IMR-90 (cell line): ENCODE results near the gene PRKCE. TPM values are rescaled to one million over a fixed set of nuclear protein-coding genes. Genes with fewer than 3 reads are reported as not detected.

Experiments used
- ATAC-seq: fragments of 200-7000 bp; cut with Tn5 transposase; 2 replicates; pipeline ENCODE4 v1.9.1; 2020; ENCODE audit warnings: low read depth, mild to moderate bottlenecking, moderate library complexity
- BruUV-seq: library from RNA; stranded (reverse); fragments of 400-500 nt; replicated peaks from 2 replicates; lab custom pipeline; 2021; lab: Mats Ljungman, UMichigan
- CTCF ChIA-PET: fragments of 300-600 bp; formaldehyde crosslinking; extraction: SDS; loops from one replicate; lab custom pipeline; 2021; ENCODE audit warnings: antibody characterized with exemption; lab: Yijun Ruan, JAX
- POLR2A ChIA-PET: fragments of 300-600 bp; sonication (Branson Sonifier 250); formaldehyde crosslinking; loops from one replicate; lab custom pipeline; 2022; ENCODE audit warnings: antibody characterized with exemption; ENCODE audit not compliant: unreplicated experiment; lab: Charles Lee
- DNase-seq: peaks from one replicate; pipeline ENCODE4 v3.0.0; 2013
- H2AFZ ChIP-seq: replicated peaks from 2 replicates; pipeline ENCODE3; 2013; ENCODE audit warnings: low read length, mild to moderate bottlenecking; ENCODE audit not compliant: poor library complexity
- H2AK5ac ChIP-seq: 2 replicates; pipeline ENCODE4 v1.6.1; 2013; ENCODE audit warnings: low read depth, low read length, inconsistent platforms
- H2AK9ac ChIP-seq: replicated peaks from 2 replicates; pipeline ENCODE3; 2013; ENCODE audit warnings: mild to moderate bottlenecking, low read depth, low read length, moderate library complexity; ENCODE audit not compliant: poor library complexity
- H2BK120ac ChIP-seq: 2 replicates; pipeline ENCODE4 v1.6.1; 2013; ENCODE audit warnings: low read depth, low read length, inconsistent platforms
- H2BK15ac ChIP-seq: 3 replicates; pipeline ENCODE4 v1.6.1; 2013; ENCODE audit warnings: low read depth, low read length, inconsistent platforms
- H2BK20ac ChIP-seq: 2 replicates; pipeline ENCODE4 v1.6.1; 2013; ENCODE audit warnings: low read depth, mild to moderate bottlenecking, inconsistent platforms, low read length, moderate library complexity
- H2BK5ac ChIP-seq: 2 replicates; pipeline ENCODE4 v1.6.1; 2013; ENCODE audit warnings: mild to moderate bottlenecking, low read depth, low read length, inconsistent platforms; ENCODE audit not compliant: poor library complexity, severe bottlenecking
- H3K14ac ChIP-seq: replicated peaks from 2 replicates; pipeline ENCODE4 v1.6.1; 2013; ENCODE audit warnings: low read depth, low read length, inconsistent platforms
- H3K18ac ChIP-seq: 2 replicates; pipeline ENCODE4 v1.6.1; 2013; ENCODE audit warnings: low read depth, low read length, control low read depth
- H3K23ac ChIP-seq: 2 replicates; pipeline ENCODE4 v1.6.1; 2013; ENCODE audit warnings: low read depth, low read length, inconsistent platforms
- H3K27ac ChIP-seq: 2 replicates; pipeline ENCODE4 v1.5.1; 2013; ENCODE audit warnings: mild to moderate bottlenecking, control low read depth, low read length; ENCODE audit not compliant: insufficient read depth
- H3K27me3 ChIP-seq: 2 replicates; pipeline ENCODE4 v1.6.1; 2013; ENCODE audit warnings: low read length; ENCODE audit not compliant: control insufficient read depth, insufficient read depth
- H3K36me3 ChIP-seq: 2 replicates; pipeline ENCODE4 v1.6.1; 2013; ENCODE audit warnings: low read length, mixed read lengths; ENCODE audit not compliant: control insufficient read depth, insufficient read depth
- H3K4ac ChIP-seq: 2 replicates; pipeline ENCODE4 v1.6.1; 2013; ENCODE audit warnings: low read depth, low read length, inconsistent platforms
- H3K4me1 ChIP-seq: 2 replicates; pipeline ENCODE4 v1.6.1; 2013; ENCODE audit warnings: low read length, mixed read lengths; ENCODE audit not compliant: control insufficient read depth, insufficient read depth
- H3K4me2 ChIP-seq: 2 replicates; pipeline ENCODE4 v1.6.1; 2013; ENCODE audit warnings: low read depth, mild to moderate bottlenecking, control low read depth, low read length, moderate library complexity
- H3K4me3 ChIP-seq: 2 replicates; pipeline ENCODE4 v1.5.1; 2013; ENCODE audit warnings: low read depth, mild to moderate bottlenecking, control low read depth, low read length, moderate library complexity; ENCODE audit not compliant: insufficient read depth
- H3K56ac ChIP-seq: 2 replicates; pipeline ENCODE4 v1.6.1; 2013; ENCODE audit warnings: low read length, inconsistent platforms; ENCODE audit not compliant: insufficient read depth; ENCODE audit errors: extremely low read depth
- H3K79me1 ChIP-seq, 2 experiments: 2 replicates each; pipeline ENCODE4 v1.6.1; 2013; ENCODE audit warnings: low read length in 2 of 2, inconsistent platforms in 1 of 2, low read depth in 1 of 2
- H3K9ac ChIP-seq: 2 replicates; pipeline ENCODE4 v1.6.1; 2013; ENCODE audit warnings: low read depth, low read length, control low read depth
- H3K9me1 ChIP-seq: 2 replicates; pipeline ENCODE4 v1.6.1; 2013; ENCODE audit warnings: low read length, inconsistent platforms; ENCODE audit not compliant: insufficient read depth
- H3K9me3 ChIP-seq: 2 replicates; pipeline ENCODE4 v1.6.1; 2013; ENCODE audit warnings: low read length; ENCODE audit not compliant: control insufficient read depth, insufficient read depth
- H4K20me1 ChIP-seq: 2 replicates; pipeline ENCODE4 v1.6.1; 2013; ENCODE audit warnings: low read length, inconsistent platforms; ENCODE audit not compliant: insufficient read depth
- H4K5ac ChIP-seq: 2 replicates; pipeline ENCODE4 v1.6.1; 2013; ENCODE audit warnings: mild to moderate bottlenecking, low read depth, low read length, control low read depth
- H4K8ac ChIP-seq, 2 experiments: 2 replicates each; pipeline ENCODE4 v1.6.1; 2013; ENCODE audit warnings: low read depth in 2 of 2, low read length in 2 of 2, control low read depth in 1 of 2, inconsistent platforms in 1 of 2
- H4K91ac ChIP-seq: 2 replicates; pipeline ENCODE4 v1.6.1; 2013; ENCODE audit warnings: low read depth, low read length, inconsistent platforms; ENCODE audit not compliant: insufficient read depth
- CEBPB ChIP-seq: IDR thresholded peaks from 2 replicates; pipeline ENCODE4 v1.6.1; 2012; ENCODE audit warnings: low read depth, low read length, improper control_type of control experiment
- MXI1 ChIP-seq: IDR thresholded peaks from 2 replicates; pipeline ENCODE4 v1.6.1; 2012; ENCODE audit warnings: low read depth, mild to moderate bottlenecking, low read length, moderate library complexity, borderline replicate concordance
- WGBS, 2 experiments: methylation state at CpG; one replicate each; pipeline versions ENCODE4 v1.1.5 to v1.1.7; 2013; ENCODE audit warnings: missing lambda C conversion rate in 2 of 2; ENCODE audit not compliant: insufficient read length in 1 of 2; ENCODE audit errors: extremely low coverage in 2 of 2; 5-methylcytosine and 5-hydroxymethylcytosine counted together
- dilution Hi-C: fragments of 300-500 bp; cut with HindIII; formaldehyde crosslinking; loops from one replicate; pipeline ENCODE4 v1.14.3; 2018; ENCODE audit warnings: low sequenced_read_pairs; ENCODE audit not compliant: unreplicated experiment
- in situ Hi-C: fragments of 300-500 bp; cut with MboI; formaldehyde crosslinking; loops from 3 replicates; pipeline ENCODE4 v1.14.3; 2019; ENCODE audit warnings: low sequenced_read_pairs, inconsistent platforms, mixed read lengths
- intact Hi-C: fragments of 100-400 bp; cut with micrococcal nuclease; formaldehyde crosslinking; loops from 2 replicates; pipeline ENCODE4 v1.10.0; 2022
- polyA plus RNA-seq, 3 experiments: library from polyadenylated mRNA; depleted of rRNA; stranded (reverse); fragments of >200 nt; gene quantifications; 2 replicates each; pipeline ENCODE4 v1.2.3, GENCODE V29; 2012; ENCODE audit warnings: low replicate concordance in 1 of 3
- total RNA-seq: library from RNA; depleted of rRNA; stranded (reverse); fragments of >200 nt; gene quantifications from 2 replicates; pipeline ENCODE4 v1.2.3, GENCODE V29; 2012

Gene PRKCE
- total and polyA plus RNA-seq, 2 of the 4 experiments (the other 2 are of a cell fraction) = 8.1 to 32.4 TPM

GRCh38 chr2:45614871-45615415 is 36.5 kb upstream of the PRKCE start:
- Histone ChIP-seq H3K23ac (no peak overlapping the region), H3K4me2 (no peak overlapping the region), H2BK5ac (no peak overlapping the region), H4K20me1 (no peaks in the 10 kb centered on the region), H2BK120ac (peak overlapping the region; percentile 50), H2AK9ac (no peak overlapping the region), H3K27ac (no peak overlapping the region), H2AK5ac (no peak overlapping the region), H4K8ac (no peak overlapping the region), H3K27me3 (no peaks in the 10 kb centered on the region; the same call in 1 of the 2 replicates), H4K5ac (no peak overlapping the region), H3K9me1 (0 out of 2 replicates have a peak, but pooled peaks cover 4% of the 10 kb centered on the region), H4K91ac (no peak overlapping the region), H2AFZ (no peak overlapping the region), H3K9me3 (no peaks in the 10 kb centered on the region), H3K18ac (no peak overlapping the region), H3K79me1 (peaks cover 6 to 7% of the 10 kb centered on the region in 2 experiments), H2BK20ac (peak overlapping the region; percentile 59; the same call in 1 of the 2 replicates), H3K9ac (no peak overlapping the region), H3K56ac (no peak overlapping the region), H3K14ac (no peak overlapping the region), H3K4ac (no peak overlapping the region), H3K36me3 (no peaks in the 10 kb centered on the region), H3K4me1 (peaks cover 9% of the 10 kb centered on the region), H3K4me3 (no peak overlapping the region), H2BK15ac (no peak overlapping the region)
- ChIA-PET CTCF (no interaction called here), POLR2A (no interaction called here)
- dilution Hi-C loops = no loop called here
- in situ Hi-C loops = no loop called here
- TF ChIP-seq MXI1 = no peak
- TF ChIP-seq CEBPB = 0 out of 2 replicates have a peak, but pooled peaks have one; percentile 21
- BruUV-seq = no TSS peak
- intact Hi-C loops = no loop called here
- WGBS, 2 experiments = no CpG with 5 or more reads among the region's 3 CpGs
- ATAC-seq (no peak), DNase-seq (peak; percentile 38)
